TTC549 (cell line): ENCODE results near the gene GFRA4.

ENCODE experiments used
- FAIRE-seq: peaks from 2 replicates; lab custom pipeline; 2012; peaks lifted over from hg19 to GRCh38; lab: Jason Lieb, UNC

Gene GFRA4

DNA sequence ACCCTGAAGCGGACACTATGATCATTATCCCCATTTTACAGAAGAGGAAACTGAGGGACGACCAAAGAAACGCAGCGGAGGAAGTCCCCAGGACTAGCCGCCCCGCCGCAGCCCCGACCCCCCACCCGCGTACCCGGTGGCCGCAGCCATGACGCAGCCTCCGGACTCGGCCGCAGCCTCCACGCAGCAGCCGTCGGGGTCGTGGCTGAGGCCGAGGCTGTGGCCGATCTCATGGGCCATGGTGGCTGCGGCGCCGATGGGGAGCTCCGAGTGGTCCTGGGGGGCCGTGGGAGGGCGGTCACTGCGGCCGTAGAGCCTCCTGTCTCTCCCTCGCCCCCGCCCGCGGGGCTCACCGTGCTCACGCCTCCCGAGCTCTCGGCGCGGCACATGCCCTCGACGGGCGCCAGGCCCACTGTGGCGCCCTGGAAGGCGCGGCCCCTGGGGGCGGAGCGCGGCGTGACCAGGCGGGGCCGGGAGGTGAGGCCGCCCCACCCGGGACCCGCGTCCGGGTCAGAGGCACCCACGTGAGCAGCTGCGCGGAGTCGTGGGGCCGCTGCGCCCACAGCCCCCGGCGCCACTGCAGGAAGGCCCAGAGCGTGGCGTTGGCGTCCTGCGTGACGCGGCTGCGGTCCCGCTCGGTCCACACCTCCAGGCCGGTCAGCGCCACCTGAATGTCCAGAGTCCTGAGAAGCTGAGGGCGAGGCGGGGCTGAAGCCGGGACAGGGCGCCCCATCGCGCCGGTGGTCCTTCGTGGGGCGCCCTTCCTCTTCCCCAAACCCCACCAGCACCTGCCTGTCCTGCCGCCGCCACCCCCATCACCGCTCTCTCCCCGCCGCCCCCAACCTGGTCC, 10.2 kb upstream of the GFRA4 start:
- no peak for FAIRE-seq

DNA sequence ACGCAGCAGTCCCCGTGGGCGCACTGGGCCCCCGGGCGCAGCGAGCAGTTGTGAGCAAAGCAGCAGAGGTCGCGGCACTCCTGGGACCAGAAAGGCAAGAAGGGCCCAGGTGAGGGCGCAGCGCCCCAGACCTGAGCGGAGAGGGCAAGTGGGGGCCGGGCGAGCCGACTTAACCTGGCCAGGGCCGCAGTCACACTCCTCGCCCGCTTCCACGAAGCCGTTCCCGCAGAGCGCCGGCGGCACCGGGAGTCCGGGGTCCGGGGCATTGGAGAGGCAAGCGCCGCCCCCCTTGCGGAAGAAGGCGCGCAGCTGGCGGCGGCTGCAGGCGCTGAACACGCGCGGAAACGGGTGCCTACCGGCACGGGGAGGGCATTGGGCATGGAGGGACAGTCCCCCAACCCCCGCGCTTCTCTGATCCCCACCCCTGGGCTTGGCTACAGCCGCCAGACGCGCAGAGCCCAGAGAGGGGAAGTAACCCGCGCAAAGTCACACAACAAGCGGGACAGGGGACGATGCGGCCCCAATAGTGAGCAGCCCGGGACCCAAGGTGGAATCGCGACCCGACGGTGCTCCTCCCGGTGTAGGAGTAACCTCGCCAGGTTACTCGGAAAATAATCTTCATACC, 9.5 kb upstream of the GFRA4 start:
- no peak for FAIRE-seq

DNA sequence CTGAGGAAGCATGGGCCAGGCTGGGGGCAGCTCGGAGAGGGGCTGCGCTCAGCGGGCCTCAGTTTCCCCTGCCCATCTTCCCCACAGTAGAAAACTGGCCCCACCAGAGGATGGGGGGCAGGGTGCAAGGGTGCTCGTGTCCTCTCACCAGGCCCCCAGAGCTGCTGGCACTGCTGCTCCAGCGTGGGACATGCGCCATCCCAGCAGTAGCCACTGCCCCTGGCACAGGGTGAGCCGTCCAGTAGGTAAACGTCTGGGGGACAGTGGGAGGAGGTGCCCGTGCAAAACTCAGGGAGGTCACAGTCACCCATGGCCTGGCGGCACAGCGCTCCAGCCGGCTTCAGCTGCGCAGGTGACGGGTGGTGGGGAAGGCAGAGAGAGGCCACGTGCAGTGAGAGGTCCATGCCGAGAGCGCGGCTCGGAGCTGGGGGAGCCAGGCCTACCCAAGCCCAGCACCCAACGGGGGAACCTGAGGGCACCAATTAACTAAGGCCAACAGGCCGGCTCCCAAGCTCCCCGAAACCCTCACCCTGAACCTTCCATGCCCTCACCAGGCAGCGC, 8.9 kb upstream of the GFRA4 start:
- no peak for FAIRE-seq

DNA sequence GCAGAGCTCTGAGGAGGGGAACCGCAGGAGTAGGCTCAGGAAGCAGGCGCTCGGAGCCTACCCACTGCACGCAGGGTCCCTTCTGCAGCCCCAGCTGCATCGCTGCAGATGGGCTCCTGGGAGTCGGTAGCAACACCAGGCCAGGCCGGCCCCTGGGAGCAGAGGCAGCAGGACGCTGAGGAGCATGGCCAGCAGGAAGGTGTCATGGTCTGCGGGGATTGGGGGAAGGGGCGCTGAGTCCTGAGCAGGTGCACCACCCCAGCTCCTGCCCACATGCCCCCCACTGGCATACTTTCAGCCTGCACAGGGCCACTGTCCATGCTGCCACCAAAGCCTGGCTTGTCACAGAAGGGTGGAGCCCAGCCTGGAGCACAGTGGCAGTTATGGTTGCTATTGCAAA, 7.7 kb upstream of the GFRA4 start:
- FAIRE-seq, result no peak

DNA sequence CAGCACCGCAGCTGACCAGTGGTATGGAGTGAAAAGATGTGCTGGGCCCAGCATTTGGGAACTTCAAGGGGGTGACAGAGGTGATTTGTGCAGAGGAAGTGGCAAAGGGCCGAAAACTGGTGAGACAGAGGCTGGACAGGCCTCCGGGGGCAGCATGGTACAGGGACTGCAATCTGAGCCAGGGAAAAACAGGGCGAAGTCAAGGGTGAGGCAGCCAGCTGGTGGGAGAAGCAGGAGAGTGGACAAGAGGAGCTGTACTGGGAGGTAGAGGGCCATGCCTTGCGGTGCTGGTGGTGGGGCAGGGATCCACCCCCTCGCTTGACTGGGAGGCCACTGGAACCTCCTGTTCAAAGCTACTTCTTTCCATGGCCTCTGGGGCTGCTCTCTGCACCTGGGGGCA, 7.3 kb upstream of the GFRA4 start:
- FAIRE-seq, result no peak

DNA sequence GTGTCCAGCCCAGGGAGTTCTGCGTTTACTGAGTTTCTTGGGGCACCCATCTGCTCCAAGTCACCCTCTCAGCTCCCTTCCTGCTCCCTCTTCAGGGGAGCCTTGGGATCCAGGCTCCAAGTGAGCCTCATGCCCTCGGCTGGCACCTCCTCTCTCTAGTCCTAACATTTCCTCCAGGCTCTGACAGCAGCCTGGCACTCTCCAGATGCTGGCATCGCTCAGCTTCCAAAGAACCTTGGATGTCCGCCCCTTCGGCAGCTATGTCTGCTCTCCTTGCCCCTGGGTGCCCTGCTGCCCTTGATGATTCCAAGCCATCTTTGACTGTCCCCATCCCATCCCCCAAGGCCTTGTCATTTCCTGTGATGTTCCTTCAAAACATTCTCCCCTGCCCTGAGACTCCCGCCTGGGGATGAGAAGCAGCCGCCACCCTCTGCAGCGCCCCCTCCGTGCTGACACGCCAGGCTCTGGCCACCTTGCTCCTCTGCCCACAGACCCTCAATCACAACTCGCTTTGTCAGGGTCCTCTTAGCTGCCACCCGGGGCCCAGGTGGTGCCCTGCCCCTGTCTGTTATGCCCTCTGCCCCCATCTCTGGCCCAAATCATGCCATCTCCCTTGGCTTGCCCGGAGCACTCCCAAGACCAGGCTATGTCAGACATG, 6.6 kb upstream of the GFRA4 start:
- FAIRE-seq, result no peak

DNA sequence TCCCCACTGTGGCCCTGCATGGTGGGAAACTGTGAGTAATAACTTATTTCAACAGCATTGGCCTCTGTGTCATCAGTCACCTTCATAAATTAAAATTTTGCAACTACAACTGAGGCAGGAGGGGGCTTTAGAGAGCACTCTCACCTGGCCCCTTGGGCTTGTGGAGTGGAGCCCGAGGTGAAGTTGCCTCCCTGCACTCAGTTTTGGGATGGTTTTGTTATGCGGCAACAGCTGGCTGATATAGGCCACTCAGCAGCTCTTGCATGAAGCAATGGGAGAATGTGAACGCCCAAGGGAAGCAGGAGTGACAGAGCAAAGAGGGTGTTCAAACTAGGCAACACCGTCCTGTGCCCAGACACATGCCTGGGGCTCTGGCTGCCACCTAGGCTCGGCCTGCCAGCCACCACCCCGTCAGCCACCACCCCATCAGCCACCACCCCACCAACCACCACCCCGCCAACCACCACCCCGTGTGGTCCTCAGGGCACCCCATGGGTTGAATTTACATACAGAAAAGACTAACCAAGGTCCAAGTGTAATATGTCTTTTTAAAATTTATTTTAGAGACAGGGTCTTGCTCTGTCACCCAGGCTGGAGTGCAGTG, 4.3 kb upstream of the GFRA4 start:
- no peak for FAIRE-seq

DNA sequence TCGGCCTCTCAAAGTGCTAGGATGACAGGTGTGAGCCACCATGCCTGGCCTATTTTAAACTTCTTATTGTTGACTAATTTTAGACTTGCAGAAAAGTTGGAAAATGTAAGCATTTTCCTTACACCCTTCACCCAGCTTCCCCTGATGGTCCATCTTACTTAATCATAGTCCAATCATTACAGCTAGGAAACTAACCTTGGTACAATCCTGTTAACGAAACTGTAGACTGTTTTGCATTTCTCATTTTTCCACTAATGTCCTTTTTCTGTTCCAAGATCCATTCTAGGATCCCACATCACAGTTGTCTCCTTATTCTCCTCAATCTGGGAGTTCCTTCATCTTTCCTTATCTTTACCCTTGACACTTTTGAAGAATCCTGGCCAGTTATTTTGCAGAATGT, 659 bp upstream of the GFRA4 start:
- FAIRE-seq, result no peak

DNA sequence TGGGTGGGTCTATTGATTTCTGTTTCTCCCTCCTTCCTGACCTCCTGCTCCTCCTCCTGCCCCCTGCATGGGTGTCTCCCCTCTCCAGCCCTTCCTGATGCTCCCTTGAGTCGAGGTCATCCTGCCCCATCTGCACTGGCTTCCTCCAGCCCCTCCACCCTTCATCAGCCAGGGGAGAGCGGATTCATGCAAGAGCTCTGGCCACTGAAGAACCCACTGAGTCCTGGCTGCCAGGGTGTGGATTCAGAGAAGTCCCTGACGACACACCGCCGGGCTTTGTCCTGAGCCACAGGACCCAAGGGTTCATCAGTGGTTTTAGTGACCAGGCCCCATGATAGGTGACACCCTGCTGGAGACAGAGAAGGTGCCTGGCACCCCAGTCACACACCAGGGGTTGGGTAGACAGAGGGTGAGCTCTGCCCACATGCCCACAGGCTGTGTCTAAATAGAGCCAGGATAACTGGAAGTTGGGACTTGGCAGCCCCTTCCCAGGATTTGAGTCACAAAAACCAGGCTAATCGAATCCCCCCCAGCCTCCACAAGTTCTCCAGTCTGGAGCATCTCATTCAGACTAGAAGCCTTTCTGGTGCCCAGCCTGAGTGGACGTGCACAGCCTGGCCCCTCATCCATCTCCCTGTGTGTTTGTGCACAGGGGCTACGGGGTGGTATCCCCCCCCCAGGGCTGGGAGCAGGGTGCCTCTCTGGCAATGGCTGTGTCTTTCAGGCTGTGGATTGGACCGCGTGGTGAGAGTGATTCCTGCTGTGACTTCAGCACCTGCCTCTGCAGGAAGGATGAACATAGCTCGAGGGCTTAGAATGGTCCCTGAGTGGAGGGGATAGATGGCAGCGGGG, 1.2 kb downstream of the GFRA4 start:
- FAIRE-seq, result no peak

DNA sequence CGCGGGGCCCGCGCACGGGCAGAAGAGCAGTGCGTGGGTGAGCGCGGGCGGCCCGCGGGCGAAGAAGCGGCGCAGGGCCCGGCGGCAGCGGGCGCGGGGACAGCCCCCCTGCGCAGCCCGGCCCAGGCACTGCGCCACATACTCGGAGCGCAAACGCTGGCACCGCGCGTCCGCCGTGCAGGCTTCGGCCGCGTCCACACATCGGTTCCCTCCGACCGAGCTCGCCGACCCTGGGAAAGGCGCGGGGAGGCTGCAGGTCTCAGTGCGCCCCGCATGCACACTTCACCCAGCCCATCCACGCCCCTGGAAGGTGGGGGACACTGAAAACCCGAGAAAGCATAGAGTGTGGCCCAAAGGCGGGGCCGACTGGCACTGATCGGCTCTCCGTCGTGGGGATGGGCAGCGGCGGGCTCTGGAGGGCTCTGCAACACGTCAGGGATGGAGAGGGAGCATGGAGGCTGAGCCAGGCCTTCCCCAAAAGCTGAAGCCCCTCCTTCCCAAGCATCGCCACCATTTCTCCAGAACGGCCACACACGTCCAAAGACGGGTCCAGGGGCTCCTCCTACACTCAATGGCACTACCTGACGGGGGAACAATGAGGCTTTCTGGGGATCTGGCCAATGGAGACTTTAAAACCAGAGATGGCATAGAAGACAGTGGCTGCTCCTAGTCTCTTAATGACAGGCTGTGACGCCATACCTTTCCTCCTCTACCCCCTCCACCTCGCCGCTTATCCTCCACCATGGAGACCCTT, 2.0 kb downstream of the GFRA4 start:
- no peak for FAIRE-seq

DNA sequence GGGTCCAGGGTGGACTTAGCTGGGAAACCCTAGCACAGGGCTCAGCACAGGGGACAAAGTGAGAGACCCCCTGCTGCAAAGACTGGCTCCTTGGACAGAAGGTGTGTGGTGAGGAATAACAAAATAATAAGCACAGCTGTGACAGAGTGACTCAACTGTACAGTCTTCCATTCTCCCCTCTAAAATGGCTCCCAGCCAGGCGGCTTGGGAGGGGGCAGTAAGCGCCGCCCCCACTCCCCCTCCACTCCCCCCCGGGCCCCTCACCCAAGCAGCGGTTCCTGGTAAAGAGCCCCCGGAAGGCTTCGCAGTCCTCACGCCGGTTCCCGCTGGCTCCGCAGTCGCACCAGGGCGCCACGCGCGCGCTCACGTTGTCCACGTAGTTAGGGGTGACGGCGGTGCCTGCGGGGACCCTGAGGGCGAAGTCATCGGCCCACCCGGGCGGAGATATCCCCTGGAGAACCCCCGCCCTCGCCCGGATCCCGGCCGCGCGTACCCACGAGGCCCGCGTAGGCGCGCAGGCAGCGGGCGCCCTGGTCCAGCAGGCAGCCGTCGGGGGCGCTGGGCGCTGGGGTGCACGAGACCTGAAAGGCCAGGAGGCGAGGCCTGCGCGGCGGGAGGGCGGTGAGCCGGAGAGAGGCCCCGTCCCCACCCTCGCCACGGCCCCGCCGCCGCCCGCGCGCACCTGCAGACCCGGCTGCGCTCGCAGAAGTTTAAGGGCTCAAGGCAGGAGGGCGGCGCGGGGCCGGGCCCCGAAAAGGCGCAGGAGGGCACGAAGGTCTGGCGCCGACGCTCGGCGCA, 2.7 kb downstream of the GFRA4 start:
- FAIRE-seq, result no peak

DNA sequence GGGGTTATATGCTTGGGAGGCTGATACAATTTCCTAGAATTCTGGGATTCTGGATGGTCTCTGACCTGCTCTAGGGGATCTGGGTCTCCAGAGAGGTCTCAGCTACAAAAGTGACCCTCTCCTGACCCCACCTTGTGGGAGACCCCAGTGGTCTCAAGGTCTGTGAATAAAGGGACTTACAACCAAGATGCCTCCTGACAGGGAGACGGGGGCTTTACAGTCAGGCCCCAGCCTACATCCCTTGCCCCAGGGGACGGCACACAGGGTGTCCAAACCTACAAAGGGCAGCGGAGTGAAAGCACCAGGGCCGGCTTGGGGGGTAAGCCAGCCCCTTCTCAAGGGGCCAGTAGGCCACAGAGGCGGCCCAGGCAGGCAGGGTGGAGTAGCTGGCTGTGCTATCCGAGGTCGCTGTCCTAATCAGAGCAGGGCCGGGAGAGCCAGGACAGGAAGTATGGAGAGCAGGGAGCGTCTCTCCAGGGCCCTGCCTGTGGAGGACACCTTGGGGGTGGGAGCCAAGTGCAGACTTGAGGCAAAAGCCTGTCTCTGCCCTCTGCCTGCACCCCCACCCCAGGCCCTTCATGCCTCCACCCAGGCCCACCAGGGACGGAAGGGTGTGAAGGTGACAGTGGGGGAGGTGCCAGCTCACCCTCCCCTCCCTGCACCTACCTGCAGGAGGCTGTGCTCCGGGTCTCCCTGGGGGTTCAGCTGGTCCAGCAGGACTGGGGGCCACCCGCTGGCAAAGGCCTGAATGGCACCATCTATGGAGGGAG, 3.5 kb downstream of the GFRA4 start:
- FAIRE-seq, result no peak

DNA sequence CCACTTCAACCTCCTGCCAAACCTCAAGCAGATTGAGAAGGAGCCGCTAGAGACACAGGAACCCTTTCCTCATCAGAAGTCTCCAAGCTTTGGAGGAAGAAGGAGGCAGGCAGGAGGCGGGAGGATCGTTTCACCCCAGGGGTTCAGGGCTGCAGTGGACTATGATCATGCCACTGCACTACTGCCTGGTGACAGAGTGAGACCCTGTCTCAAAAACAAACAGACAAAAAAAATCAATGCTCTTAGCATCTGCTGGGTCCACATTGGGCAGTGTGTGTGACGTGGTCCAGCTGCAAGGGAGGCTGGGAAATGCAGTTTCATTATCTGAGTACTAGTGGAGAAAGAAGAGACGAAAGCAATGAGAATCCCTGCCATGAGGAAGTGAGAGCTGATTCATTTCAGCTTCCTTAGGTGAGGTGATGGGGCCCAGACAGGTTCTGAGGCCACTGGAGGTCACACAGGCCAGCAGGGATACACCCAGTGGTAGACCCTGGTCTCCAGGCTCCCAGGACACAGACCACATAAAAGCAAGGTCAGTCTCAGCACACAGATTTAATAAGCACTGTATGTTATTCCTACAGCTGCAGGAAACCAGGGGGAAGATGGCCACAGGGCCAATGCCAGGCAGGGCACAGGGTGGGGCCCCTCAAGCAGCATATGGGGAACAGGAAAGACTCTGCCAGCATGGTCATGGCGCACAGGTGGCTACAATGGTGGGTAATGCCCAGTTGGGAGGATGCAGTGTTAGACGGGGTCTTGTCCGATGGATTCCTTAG, 4.3 kb downstream of the GFRA4 start:
- FAIRE-seq, result no peak

DNA sequence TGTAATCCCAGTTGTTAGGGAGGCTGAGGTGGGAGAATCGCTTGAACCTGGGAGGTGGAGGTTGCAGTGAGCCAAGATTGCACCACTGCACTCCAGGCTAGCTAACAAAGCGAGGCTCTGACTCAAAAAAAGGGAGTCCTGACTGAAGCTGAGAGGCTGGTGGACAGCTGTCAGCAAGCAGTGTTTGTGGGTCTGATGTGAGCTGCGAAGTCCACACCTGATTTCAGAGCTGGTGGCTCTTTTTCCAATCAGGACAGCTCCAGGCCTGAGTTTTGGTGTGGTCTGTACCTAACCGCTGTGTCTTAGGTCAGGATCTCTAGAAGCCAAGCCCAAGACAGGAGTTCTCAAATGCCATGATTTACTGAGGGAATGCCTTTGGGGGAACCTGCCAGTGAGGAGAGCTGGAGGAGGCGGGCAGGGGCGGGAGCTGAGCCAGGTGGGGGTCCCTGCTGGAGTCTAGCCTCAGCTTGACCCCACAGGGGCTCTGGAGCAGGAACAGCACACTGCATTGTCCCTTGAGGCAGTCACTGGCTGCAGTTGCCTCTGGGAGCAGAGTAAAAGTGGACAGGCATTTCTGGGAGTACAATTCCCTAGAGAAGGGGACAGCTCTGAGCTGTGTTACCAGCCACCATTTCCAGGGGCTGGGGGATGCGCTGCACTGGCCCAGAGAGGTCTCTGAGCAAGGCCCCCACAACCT, 5.0 kb downstream of the GFRA4 start:
- no peak for FAIRE-seq

DNA sequence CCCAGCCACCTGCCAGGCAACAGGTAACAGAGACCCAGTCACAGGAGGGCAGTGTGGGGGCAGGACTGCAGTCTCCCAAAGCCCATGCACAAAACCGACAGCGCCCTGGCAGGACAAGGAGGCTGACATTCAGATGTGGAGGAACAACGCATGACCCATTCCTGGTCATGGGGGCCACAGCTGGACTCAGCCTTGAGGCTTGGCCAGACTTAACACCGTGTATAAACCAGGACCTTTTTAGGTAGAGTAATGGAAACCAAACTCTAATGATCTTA, 8.1 kb downstream of the GFRA4 start:
- FAIRE-seq, result no peak

DNA sequence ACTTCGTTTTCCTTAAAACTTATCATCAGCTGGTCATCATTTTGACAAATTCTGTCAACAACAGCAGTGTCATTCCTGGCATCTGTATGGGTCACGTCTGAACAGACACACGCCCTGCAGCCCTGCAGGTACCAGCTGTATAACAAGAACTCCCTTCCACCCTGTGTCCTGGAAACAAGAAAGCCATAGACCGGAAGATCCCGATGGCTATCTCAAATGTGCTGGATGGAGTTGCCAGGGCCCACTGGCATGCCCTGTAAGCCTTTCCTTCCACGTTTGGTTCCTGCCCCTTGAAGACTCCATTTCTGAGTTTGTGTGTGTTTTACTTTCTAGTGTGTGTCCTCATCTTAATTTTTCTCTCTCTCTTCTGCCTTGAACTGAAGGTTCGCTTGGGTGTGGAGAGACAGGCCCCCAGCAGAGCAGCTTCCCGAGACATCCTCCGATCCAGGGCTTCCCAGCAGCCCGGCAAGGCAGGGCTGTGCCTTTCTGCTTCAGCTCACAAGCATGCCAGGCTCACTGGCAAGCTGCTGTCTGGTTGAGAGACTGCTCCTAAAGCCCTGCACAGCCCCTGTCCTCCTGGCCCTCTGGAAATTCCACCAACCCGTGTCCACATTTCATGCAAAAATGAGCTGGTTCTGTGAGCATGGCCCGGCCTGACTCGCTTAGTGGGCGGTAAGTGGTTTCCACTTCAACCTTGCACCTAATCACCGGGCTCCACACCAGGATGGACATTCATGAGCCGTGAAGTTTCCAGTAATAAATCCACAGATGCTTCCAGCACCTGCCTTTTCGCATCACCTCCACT, 8.7 kb downstream of the GFRA4 start:
- no peak for FAIRE-seq

DNA sequence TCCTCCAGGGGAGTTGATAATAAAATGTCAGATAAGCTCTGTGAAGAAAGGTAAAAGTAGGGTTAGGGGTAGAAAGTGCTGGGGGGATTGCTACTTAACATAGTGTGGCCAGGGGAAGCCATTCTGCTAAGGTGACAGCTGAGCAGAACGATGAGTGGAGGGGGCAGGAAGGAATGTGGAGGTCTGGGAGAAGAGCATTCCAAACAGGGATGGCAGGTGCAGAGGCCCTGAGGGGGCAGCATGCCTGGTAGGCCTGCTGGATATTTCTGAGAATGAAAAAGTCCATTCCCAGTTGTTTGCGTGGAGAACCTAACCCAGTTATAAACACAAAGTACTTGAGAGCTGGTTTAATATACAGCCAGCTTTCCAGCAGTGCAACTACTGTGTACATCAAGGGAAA, 9.3 kb downstream of the GFRA4 start:
- FAIRE-seq, result no peak
